PC-9 (cell line): ENCODE measurements around the gene CNBP.

Experiments used
- CTCF ChIP-seq: fragments of 200-600 bp; sonication (generic); conservative IDR thresholded peaks from 2 replicates; pipeline ENCODE4 v1.6.1; 2017; ENCODE audit warnings: mixed run types, antibody characterized with exemption, mild to moderate bottlenecking, moderate library complexity
- EZH2 ChIP-seq: fragments of 200-600 bp; sonication (generic); IDR thresholded peaks from 2 replicates; pipeline ENCODE4 v1.8.0; 2017; ENCODE audit warnings: antibody characterized with exemption, low read depth

GRCh38 chr3:129173725-129174124 is 10.0 kb downstream of the CNBP start:
- TF ChIP-seq CTCF (no peak), EZH2 (no peak)
